Prostate gland (tissue), 2 donors: ENCODE measurements around the gene DERL3.
"Not testable (repeated sequence)": the region's sequence is repeated elsewhere in the genome, so short reads cannot be mapped to it uniquely, and the experiment has no call there.

ENCODE experiments used
- CTCF ChIP-seq, 4 experiments: fragments of 200-600 bp in 2 of 4; fragments of 450-650 bp in 2 of 4; sonication (generic) in 2 of 4; IDR thresholded peaks; 1 replicate in 3 of 4; 2 replicates in 1 of 4; pipeline ENCODE4 v1.5.1; 2016 to 2019; ENCODE audit warnings: antibody characterized with exemption in 4 of 4, mild to moderate bottlenecking in 2 of 4, moderate library complexity in 2 of 4
- POLR2AphosphoS5 ChIP-seq: sonication (generic); formaldehyde crosslinking; IDR thresholded peaks from one replicate; pipeline ENCODE4 v1.6.1; 2017; ENCODE audit warnings: antibody characterized with exemption

GRCh38 chr22:23864499-23865154 lies 25.8 kb upstream of the DERL3 start:
- TF ChIP-seq CTCF (IDR thresholded peaks at IDR 0.05); POLR2AphosphoS5: not testable (repeated sequence)
